HepG2 (cell line): Measurements from ENCODE around the gene SLC28A1. TPM values are rescaled to one million over a fixed set of nuclear protein-coding genes. Genes with fewer than 3 reads are reported as not detected.

Experiments
- ETV5 ChIP-seq: IDR thresholded peaks from 2 replicates; pipeline ENCODE4 v1.6.1; 2018; ENCODE audit warnings: missing biosample characterization, missing genetic modification reagents, inconsistent platforms, borderline replicate concordance
- HDAC2 ChIP-seq: sonication (generic); formaldehyde crosslinking; IDR thresholded peaks from 2 replicates; pipeline ENCODE4 v1.4.0; 2020; ENCODE audit warnings: missing genetic modification reagents
- HOXA9 ChIP-seq: sonication (generic); formaldehyde crosslinking; IDR thresholded peaks from 2 replicates; pipeline ENCODE4 v1.8.1; 2022; ENCODE audit warnings: missing genetic modification reagents, mild to moderate bottlenecking, moderate library complexity, borderline replicate concordance
- JUND ChIP-seq: sonication (generic); formaldehyde crosslinking; IDR thresholded peaks from 2 replicates; pipeline ENCODE4 v1.8.0; 2022; ENCODE audit warnings: mild to moderate bottlenecking, missing genetic modification reagents
- MATR3 ChIP-seq: sonication (generic); formaldehyde crosslinking; IDR thresholded peaks from 2 replicates; pipeline ENCODE4 v1.4.0; 2020; ENCODE audit warnings: missing genetic modification reagents
- NCOA5 ChIP-seq: sonication (generic); formaldehyde crosslinking; IDR thresholded peaks from 2 replicates; pipeline ENCODE4 v1.4.0; 2020; ENCODE audit warnings: missing genetic modification reagents
- SMARCC2 ChIP-seq: fragments of 450-650 bp; IDR thresholded peaks from 2 replicates; pipeline ENCODE4 v1.6.1; 2017; ENCODE audit warnings: antibody characterized with exemption, mild to moderate bottlenecking
- SRSF4 ChIP-seq: fragments of 200-400 bp; formaldehyde crosslinking; IDR thresholded peaks from one replicate; pipeline ENCODE4 v1.6.1; 2018; ENCODE audit warnings: mild to moderate bottlenecking, low read depth, low read length, moderate library complexity; ENCODE audit not compliant: poor library complexity, severe bottlenecking
- SSRP1 ChIP-seq: IDR thresholded peaks from 2 replicates; pipeline ENCODE4 v1.6.1; 2016; ENCODE audit warnings: control low read depth
- TBL1XR1 ChIP-seq: fragments of 150-350 bp; IDR thresholded peaks from 2 replicates; pipeline ENCODE4 v1.6.1; 2014; ENCODE audit warnings: borderline replicate concordance, low read length; ENCODE audit not compliant: partially characterized antibody
- TERF1 ChIP-seq: sonication (generic); formaldehyde crosslinking; IDR thresholded peaks from 2 replicates; pipeline ENCODE4 v1.8.0; 2022; ENCODE audit warnings: mild to moderate bottlenecking, missing genetic modification reagents, moderate library complexity
- THAP11 ChIP-seq: IDR thresholded peaks from 2 replicates; pipeline ENCODE4 v1.6.1; 2016; ENCODE audit warnings: missing biosample characterization, missing genetic modification reagents
- YY1 ChIP-seq: IDR thresholded peaks from 2 replicates; pipeline ENCODE4 v1.6.1; 2011; ENCODE audit warnings: low read length, low read depth, moderate library complexity, mild to moderate bottlenecking; ENCODE audit not compliant: insufficient read depth, insufficient replicate concordance
- ZFP82 ChIP-seq: sonication (generic); formaldehyde crosslinking; IDR thresholded peaks from 2 replicates; pipeline ENCODE4 v1.5.1; 2020; ENCODE audit warnings: mild to moderate bottlenecking, missing genetic modification reagents, borderline replicate concordance
- ZNF512B ChIP-seq: sonication (generic); formaldehyde crosslinking; IDR thresholded peaks from 2 replicates; pipeline ENCODE4 v1.5.1; 2020; ENCODE audit warnings: missing genetic modification reagents, mild to moderate bottlenecking, borderline replicate concordance
- ZNF577 ChIP-seq: sonication (generic); formaldehyde crosslinking; IDR thresholded peaks from 2 replicates; pipeline ENCODE4 v1.4.0; 2020; ENCODE audit warnings: mild to moderate bottlenecking, low read depth, missing genetic modification reagents, borderline replicate concordance
- ZNF687 ChIP-seq: sonication (generic); formaldehyde crosslinking; IDR thresholded peaks from 2 replicates; pipeline ENCODE4 v1.5.1; 2020; ENCODE audit warnings: mild to moderate bottlenecking, missing genetic modification reagents, moderate library complexity
- ZNF75D ChIP-seq: sonication (generic); formaldehyde crosslinking; IDR thresholded peaks from 2 replicates; pipeline ENCODE4 v1.8.1; 2023; ENCODE audit warnings: missing genetic modification reagents, mild to moderate bottlenecking, borderline replicate concordance
- polyA plus RNA-seq, 8 experiments: library from polyadenylated mRNA; depleted of rRNA in 3 of 8; stranded (reverse) in 7 of 8; unstranded in 1 of 8; fragments of >200 nt; fragmentation: Illumina TruSeq in 4 of 8; extraction: Trizol in 4 of 8; gene quantifications; 2 replicates each; pipeline versions ENCODE4 v1.2.1 to v1.2.3, GENCODE V29; 2011 to 2016; ENCODE audit warnings: low read depth in 4 of 8, missing spikeins in 1 of 8, mixed read lengths in 1 of 8; ENCODE audit not compliant: insufficient read depth in 1 of 8
- total RNA-seq, 5 experiments: library from RNA; depleted of rRNA; stranded (reverse); fragments of >200 nt; fragmentation: Illumina TruSeq; extraction: Trizol; gene quantifications; 2 replicates each; pipeline ENCODE4 v1.2.3, GENCODE V29; 2016; ENCODE audit warnings: low read depth in 1 of 5

SLC28A1 gene
- total and polyA plus RNA-seq, 2 of the 13 experiments (the other 11 are each of a cell fraction or from before 2014, with no cell fraction given): 0.31 to 5.8 TPM

- TF ChIP-seq HOXA9 (CRISPR knock-in tag) (no peak), YY1 (no peak), MATR3 (CRISPR knock-in tag) (no peak), ZNF687 (CRISPR knock-in tag) (peak; percentile 79), JUND (CRISPR knock-in tag) (no peak), THAP11 (no peak), SRSF4 (no peak), ZNF512B (0 out of 2 replicates have a peak, but pooled peaks have one; percentile 55), ZNF577 (CRISPR knock-in tag) (no peak), TERF1 (CRISPR knock-in tag) (no peak), ETV5 (CRISPR knock-in tag) (peak; percentile 15; the same call in 1 of the 2 replicates), ZFP82 (CRISPR knock-in tag) (no peak), SSRP1 (CRISPR knock-in tag) (no peak), HDAC2 (CRISPR knock-in tag) (peak; percentile 59; the same call in 1 of the 2 replicates), ZNF75D (CRISPR knock-in tag) (no peak), TBL1XR1 (no peak), SMARCC2 (no peak), NCOA5 (CRISPR knock-in tag) (no peak)
Measured at GRCh38 chr15:84883916-84884781, at the start of gene SLC28A1 (continued).
